ENCODE results near the gene RNLS.

Gene RNLS

DNA sequence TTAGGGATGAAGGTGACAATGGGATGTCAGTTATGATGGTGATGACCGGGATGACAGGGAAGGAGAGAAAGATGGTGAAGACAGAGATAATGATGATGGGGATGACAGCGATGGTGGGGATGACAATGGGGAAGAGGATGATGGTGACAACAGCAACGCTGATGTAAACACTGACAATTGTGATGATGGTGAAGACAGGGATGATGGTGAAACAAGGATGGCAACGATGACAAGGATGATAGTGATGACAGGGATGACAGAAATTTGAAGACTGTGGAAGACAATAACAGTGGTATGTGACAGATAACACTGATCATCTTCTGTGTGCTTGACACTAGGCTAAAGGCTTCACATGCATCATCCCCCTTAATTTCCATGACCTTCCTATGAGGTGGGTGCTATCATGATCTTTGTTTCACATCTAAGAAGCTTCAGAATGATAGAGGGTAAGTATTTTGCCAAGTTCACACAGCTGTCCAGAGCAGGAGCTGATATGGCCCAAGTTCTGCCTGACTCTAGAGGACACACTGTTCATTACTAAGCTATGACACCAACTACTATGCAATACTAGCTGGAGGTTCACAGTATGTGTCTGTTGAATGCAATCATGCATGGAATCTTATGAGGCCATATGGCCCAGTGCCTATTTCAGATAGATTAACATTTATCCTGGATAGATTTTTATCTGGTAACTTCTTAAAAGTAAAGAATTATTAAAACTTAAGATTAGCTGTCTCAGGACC lies 105.6 kb downstream of the RNLS start:
- no peak for DNase-seq (ENCODE audit: low spot score)

DNA sequence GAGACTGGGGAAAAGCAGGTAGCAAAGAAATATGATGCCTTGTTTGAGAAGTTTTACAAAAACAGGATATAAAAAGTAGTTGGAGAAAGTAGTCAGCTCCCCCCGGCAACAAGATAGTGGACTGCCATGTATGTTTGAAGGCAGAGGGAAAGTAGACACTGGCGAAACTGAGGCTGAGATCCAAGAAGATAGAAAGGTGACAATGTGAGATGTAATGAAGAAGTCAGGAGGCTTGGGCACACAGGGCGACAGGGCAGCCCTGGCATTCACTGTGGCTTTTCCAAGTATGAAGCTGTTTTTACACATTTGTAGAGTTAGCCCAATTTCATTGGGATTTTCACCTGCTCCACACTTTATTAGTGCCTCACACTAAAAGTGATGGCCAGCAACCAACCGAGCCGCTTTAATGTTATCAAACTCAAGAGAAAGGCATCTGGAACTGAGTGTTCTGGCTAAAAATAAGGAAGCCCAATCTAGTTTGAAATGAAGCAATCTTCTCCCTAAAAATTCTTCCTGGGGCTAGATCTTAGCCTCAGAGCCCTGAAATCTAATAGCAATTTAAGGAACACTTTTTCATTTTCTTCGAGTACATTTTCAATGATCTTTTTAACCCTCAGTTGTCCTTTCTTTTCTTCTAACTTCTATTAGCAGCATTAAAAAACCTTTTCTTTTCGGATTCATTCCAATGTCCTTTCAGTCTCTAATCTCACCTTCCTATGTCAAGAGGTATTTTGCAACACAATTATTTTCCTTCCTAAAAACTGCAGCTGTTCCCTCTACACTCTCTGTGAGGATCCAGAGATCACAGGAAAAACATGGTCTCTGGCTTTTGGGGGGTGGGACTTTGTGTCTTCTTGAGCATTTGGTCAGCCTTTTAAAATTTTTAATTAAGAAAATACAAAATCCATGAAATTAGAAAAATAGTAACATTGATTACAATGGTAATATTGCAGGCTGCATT lies 108.0 kb downstream of the RNLS start:
- no peak for DNase-seq (ENCODE audit: low spot score)

- DNase-seq (ENCODE audit: low spot score): no peak
Measured at GRCh38 chr10:88473989-88474883, 108.9 kb downstream of the RNLS start.

- no peak for DNase-seq (ENCODE audit: low spot score)
Measured at GRCh38 chr10:88472540-88472939, 110.6 kb downstream of the RNLS start.

DNA sequence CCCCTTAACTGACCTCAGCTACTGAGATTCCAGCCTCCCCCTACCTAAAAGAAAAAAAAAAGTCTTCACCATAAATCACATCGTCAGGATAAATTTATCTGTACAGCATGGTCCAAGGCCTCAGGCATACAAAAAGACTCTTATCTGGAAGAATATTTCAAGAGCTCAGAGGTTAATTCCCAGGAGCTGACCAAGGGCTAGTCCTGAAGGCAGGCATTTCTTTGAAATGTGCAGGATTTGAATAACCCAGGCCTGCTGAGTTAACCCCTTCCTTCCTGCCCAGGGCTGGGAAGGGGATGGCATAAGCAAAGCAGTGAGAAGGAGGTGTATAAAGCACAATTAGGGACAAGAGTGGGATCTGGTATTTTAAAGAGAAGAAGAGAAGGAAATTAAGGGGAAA lies 111.2 kb downstream of the RNLS start:
- no peak for DNase-seq (ENCODE audit: low spot score)

DNA sequence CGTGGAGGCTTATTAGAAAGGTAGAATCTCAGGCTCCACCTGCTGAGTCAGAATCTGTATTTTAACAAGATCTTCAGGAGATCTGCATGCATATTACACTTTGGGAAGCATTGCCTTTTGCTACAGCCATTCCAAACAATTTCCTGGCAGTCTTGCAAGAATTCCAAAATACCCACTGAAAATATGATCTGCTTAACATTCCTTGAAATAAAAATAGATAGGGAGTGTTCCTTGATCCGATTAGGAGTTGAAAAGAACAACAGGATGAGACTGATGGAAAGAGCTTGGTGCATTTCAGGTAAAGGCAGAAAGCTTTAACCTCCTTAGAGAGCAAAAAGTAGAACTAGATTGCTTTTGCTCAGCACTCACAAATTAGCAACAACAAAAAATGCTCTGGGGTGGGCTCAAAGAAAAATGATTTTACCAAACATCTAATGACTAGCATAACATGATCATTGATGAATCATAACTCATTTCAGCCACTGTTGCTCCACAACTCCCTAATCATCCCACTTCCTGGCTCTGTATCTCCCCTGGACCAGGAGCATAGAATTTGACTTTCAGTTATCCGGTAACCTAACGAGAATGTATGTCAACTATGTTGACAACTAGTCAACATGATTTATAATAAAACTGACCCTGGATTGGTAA lies 115.2 kb downstream of the RNLS start:
- no peak for DNase-seq (ENCODE audit: low spot score)

GRCh38 chr10:88466786-88467185 lies 116.3 kb downstream of the RNLS start:
- DNase-seq (ENCODE audit: low spot score): no peak

DNA sequence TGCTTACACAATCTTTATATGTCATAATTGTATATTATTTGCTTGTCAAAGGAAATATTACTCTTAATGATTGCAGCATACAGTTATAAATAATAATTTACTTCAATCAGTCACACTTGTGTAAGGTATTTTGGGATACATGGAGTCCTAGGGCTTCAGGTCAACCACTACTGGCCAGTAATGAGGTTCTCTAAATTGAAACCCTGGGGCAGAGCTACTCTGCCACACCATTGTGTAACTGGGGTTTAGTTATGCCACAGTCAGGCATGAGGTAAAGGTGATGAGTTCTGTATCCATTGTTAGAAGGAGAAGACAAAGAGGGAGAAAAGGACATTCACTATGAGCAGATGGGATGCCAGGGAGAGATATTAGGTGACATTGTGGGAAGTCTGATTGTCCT lies 117.4 kb downstream of the RNLS start:
- DNase-seq (ENCODE audit: low spot score): no peak

DNA sequence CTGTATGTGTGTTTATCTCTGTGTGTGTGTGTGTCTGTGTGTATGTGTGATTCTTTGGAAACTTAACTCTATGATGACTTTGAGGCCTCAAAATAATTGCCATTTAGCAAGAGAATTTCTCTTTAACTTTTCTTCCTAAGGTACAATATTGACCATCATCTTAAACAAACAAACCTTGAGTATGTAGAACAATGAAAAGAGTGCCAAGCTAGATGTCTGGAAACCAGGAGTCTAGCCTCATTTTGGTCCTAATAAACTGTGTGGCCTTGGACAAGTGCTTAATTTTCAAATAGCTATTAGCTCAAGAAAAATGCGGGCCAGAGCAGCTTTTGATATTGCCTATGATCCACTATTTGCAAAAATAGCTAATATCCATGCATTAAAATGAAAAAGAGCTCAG lies 119.3 kb downstream of the RNLS start:
- DNase-seq (ENCODE audit: low spot score): no peak

- DNase-seq (ENCODE audit: low spot score): no peak
Measured at GRCh38 chr10:88461426-88461825, 121.7 kb downstream of the RNLS start.

DNA sequence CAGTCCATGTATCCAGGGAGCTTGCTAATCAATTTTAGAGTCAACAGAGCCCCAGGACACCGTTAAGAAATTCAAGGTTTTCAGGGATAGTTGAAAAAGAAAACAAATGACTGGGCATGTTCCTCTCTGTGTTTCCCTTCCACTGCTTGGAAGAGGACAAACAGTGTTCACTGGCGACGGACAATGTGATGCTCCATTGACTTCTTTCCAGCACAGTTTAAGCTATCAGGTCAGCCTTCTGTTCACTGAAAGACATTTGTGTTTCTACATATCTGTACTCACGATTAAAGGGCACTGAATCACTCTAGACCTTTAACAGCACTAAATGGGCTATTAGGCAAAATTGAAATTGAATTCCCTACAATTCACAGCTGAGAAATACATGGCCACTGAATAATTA lies 123.6 kb downstream of the RNLS start:
- no peak for DNase-seq (ENCODE audit: low spot score)

DNA sequence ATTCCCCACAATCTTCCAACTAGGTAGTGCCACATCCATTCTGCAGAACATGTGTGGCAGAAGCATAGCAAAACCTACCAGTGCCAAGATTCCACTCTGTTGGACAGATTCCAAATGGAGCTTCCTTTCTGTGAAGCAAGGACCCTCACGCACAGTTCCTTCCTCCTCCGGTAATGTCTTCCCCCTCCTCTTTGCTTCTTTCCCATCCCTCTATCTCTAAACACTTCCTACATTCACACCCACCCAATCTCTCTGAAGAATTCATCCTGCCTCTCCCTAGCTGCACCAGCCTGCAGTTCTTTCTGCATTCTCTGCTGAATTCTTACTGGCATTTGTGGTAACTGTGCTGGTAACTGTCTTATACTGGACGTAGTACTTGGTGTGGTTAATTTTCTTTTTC lies 124.9 kb downstream of the RNLS start:
- no peak for DNase-seq (ENCODE audit: low spot score)

DNA sequence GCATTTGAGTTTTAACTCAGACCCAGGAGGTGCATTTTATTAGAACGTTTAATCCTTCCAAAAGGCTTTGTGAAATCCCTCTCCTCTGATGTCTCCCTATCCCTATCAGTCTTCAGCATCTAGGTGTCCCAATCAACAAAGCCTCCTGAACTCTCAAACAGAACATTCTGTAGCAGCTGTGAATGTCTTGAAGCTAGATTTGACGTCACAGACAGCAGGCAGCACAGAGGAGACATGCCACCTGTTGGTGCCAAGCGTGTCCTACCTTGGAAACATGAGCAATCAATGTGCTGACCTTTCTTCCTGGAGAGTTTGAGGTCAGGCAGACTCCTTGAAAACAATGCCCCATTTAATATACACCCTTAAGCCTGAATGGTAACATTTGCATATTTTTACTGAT lies 125.5 kb downstream of the RNLS start:
- DNase-seq (ENCODE audit: low spot score): no peak

DNA sequence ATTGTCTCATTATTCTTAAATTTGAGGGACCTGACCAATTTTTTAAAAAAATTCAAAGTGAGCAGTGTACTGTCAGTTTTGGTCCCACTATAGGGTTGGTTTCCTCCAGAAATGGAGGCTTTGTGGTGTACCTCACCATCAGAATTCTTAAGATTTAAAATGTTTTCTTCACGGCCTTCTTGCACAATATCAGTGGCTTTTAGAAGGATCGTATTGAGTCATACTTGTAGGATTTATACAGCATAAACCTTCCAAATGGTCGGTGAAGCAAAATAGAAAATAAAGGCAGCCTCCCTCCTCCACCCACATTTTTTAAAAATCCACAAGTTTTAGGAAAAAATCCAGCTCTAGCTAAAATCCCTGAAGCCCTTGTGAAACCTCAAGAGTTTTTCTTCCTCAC lies 126.4 kb downstream of the RNLS start:
- peak; percentile 4 for DNase-seq (ENCODE audit: low spot score)

DNA sequence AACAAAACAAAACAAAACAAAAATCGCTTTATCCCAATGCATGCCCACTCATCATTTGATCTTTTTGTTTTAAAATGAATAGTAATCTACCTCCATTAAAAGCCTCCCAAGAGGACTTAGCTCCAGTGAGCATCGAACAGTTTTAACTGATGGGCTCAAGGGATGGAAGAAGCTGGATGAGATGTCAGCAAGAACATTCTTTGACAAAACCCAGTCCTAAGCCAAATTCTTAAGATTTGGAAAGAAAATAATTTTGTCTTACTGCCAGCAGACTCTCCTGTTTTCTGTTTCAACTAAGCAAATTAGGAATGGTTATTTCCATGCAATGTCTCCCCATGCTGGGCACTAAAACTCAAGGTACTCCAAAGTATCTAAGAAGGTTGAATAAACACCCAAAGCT lies 127.3 kb downstream of the RNLS start:
- no peak for DNase-seq (ENCODE audit: low spot score)

- DNase-seq (ENCODE audit: low spot score): no peak
Measured at GRCh38 chr10:88450201-88450600, 132.9 kb downstream of the RNLS start.

GRCh38 chr10:88442716-88443115 lies 140.4 kb downstream of the RNLS start:
- no peak for DNase-seq (ENCODE audit: low spot score)

GRCh38 chr10:88440541-88440940 lies 142.6 kb downstream of the RNLS start:
- DNase-seq (ENCODE audit: low spot score): no peak

DNA sequence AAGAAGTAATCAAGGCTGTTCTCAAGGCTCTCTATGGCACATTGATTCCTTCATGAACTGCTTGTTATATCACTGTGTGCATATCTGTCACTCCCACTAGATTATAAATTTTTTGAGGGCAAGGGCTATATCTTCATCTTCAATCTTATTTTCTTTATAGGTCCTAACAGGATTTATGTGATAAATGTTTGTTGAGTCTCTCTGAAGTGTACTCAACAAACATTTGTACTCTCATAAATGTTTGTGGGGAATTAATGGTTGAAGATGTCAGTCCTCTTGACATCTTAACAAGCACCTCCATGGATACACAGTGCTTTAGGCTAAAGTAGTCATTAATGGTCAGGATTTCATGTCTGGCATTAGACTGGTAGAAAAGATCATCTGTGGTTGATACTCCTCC lies 143.2 kb downstream of the RNLS start:
- DNase-seq (ENCODE audit: low spot score): no peak

DNA sequence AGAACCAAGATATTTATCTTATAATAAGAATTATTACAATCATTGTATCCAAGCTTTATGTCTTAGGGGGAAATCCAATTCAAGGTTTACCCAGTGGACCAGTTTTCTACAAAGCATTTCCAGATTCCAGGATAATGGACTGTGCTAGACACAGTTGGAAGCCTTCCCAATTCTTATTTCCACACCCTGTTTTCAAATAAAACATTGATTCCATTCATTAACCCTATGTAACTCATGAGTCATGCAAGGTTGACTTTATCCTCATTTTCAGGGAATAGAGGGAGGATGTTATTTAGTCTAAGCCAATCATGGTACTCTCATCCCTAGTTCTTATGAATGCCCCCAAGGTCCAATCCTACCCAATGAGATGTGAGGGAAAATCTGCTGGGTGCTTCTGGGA lies 145.7 kb downstream of the RNLS start:
- no peak for DNase-seq (ENCODE audit: low spot score)

- no peak for DNase-seq (ENCODE audit: low spot score)
Measured at GRCh38 chr10:88433565-88434186, 149.4 kb downstream of the RNLS start.

Measured in hepatic stellate cell (primary cell).